Measurements from ENCODE around the gene RIPK4. TPM values are rescaled to one million over a fixed set of nuclear protein-coding genes. Genes with fewer than 3 reads are reported as not detected.
A peak's percentile ranks its signal among the peaks of the same experiment; 100 is the strongest.

The RIPK4 gene
- total RNA-seq, 1 donor from 2014 or later = 15.7 TPM

GRCh38 chr21:41768437-41769042 is 1.7 kb upstream of the RIPK4 start:
- peak overlapping the region; percentile 70 for H3K4me3 Mint-ChIP-seq
- TF ChIP-seq CTCF (IDR thresholded peaks at IDR 0.05; ENCODE audit: unreplicated experiment) = no peak
- no peaks in the 10 kb centered on the region for H3K36me3 Mint-ChIP-seq
- H3K27me3 Mint-ChIP-seq (ENCODE audit: low read depth) = peaks cover 83% of the 10 kb centered on the region
- H3K9me3 Mint-ChIP-seq = no peaks in the 10 kb centered on the region
- peaks cover 50% of the 10 kb centered on the region for H3K4me1 Mint-ChIP-seq
- no peak overlapping the region for H3K27ac Mint-ChIP-seq
- DNase-seq (ENCODE audit: low spot score in 2 of 2, unreplicated experiment in 2 of 2) = no peak

DNA sequence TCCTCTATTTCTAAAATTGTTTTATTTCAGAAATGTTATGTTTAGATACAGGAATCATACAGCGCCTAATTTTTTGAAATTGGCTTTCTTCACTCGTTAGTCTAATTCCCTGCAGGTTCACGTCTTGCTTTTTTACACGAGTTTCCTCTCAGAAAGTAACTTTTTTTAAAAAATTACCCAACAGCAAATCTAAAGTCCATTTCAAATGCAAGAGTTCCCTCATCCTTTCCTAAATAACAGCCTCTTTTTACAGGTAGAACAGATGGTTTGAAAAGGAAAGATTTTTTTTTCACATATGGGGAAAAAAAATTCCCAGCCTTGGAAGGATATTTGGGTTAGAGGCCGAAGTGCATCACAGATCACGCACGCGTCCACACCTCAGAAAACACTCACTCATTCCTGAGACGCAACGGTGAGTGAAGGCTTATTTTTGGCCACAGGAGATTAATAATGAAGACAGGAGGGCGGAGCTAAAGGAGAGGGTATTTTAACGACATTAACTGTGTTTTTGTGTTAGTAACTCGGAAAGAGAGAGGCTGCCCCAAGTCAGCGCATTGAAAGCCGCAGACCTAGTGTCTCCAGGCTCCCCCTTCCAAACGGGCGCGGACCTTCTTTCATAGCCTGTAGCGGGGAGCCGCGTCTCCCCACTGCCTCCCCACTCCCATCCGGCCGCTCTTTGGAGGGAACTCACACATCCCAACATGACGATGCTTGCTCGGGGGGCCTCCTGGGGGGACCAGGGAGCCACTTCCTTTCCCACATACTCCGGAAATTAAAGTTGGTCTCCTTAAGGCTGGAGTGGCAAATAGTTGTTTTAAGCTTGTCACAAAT is 969 bp upstream of the RIPK4 start:
- no peaks in the 10 kb centered on the region for H3K36me3 Mint-ChIP-seq
- H3K4me1 Mint-ChIP-seq = peaks cover 56% of the 10 kb centered on the region
- peak overlapping the region; percentile 83 for H3K27ac Mint-ChIP-seq
- no peak for TF ChIP-seq CTCF (IDR thresholded peaks at IDR 0.05; ENCODE audit: unreplicated experiment)
- H3K27me3 Mint-ChIP-seq (ENCODE audit: low read depth) = peaks cover 89% of the 10 kb centered on the region
- peak overlapping the region; percentile 70 for H3K4me3 Mint-ChIP-seq
- no peak for DNase-seq (ENCODE audit: low spot score in 2 of 2, unreplicated experiment in 2 of 2)
- no peaks in the 10 kb centered on the region for H3K9me3 Mint-ChIP-seq

DNA sequence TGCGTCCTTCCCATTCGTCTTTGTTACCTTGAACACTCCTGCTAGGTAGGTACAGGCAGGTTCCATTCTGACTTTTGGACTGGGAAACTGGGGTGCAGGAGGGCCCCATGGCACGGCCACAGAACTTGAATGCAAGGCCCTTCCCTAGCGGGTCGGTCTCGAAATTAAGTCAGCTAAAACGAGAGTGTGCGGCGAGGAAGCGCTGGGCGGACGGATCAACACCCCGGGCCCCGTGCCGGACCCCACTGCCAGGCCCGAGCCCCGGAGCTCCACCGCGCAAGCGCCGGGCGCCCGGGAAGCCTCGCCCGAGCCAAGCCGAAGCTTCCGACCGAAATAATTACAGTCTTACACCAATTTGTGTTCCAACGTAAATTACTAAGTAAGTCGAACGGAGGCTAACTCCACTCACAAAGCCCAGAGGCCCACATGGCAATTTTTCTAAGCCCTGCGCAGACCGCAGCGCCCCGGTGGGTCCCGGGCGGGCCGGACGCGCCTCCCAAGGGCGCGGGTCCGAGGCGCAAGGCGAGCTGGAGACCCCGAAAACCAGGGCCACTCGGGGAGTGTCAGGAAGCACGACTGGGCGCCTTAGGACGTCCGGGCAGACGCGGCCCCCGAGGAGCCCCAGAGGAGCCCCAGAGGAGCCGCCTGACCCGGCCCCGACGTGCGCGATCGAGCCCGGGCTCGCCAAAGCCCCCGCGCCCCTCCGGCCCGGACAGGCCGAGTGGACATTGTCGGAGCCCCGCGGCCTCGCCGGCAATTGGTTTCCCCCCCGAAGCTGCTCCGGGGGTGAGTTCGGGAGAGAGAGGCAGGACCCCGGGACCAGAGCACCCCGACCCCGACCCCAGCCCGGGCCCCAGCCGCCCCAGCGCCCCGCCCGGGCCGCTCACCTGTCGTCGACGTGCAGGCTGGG is 624 bp downstream of the RIPK4 start:
- DNase-seq (ENCODE audit: low spot score in 2 of 2, unreplicated experiment in 2 of 2) = no peak
- H3K4me1 Mint-ChIP-seq = peaks cover 63% of the 10 kb centered on the region
- H3K4me3 Mint-ChIP-seq = peak overlapping the region; percentile 80
- peak overlapping the region; percentile 76 for H3K27ac Mint-ChIP-seq
- no peaks in the 10 kb centered on the region for H3K9me3 Mint-ChIP-seq
- H3K27me3 Mint-ChIP-seq (ENCODE audit: low read depth) = peaks cover 90% of the 10 kb centered on the region
- no peaks in the 10 kb centered on the region for H3K36me3 Mint-ChIP-seq
- no peak for TF ChIP-seq CTCF (IDR thresholded peaks at IDR 0.05; ENCODE audit: unreplicated experiment)

DNA sequence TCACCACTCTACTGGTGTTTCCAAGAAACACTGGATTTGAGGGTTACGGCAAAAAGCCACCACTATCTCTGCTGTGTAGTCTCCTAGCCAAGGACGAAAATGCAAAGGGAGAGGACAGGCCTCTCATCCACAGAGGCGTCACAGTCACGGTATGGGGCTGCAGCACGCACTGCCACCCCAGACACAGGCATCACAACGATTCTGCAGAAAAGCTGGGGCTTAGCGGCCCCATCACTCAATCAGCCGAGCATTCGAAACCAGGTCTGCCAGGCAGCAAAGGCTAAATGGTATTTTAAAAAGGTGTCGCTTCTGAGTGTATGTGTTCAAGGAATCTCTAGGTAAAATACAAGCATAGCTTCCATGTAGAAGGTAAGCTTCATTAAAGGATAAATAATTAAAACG is 1.4 kb downstream of the RIPK4 start:
- DNase-seq (ENCODE audit: low spot score in 2 of 2, unreplicated experiment in 2 of 2) = no peak
- no peaks in the 10 kb centered on the region for H3K9me3 Mint-ChIP-seq
- no peaks in the 10 kb centered on the region for H3K36me3 Mint-ChIP-seq
- peak overlapping the region; percentile 80 for H3K4me3 Mint-ChIP-seq
- TF ChIP-seq CTCF (IDR thresholded peaks at IDR 0.05; ENCODE audit: unreplicated experiment) = no peak
- H3K27ac Mint-ChIP-seq = peak overlapping the region; percentile 76
- peaks cover 90% of the 10 kb centered on the region for H3K27me3 Mint-ChIP-seq (ENCODE audit: low read depth)
- H3K4me1 Mint-ChIP-seq = peaks cover 70% of the 10 kb centered on the region

- Mint-ChIP-seq H3K4me3 (peak overlapping the region; percentile 80), H3K4me1 (peaks cover 74% of the 10 kb centered on the region), H3K9me3 (no peaks in the 10 kb centered on the region), H3K27me3 (ENCODE audit: low read depth) (peaks cover 90% of the 10 kb centered on the region), H3K27ac (peak overlapping the region; percentile 76), H3K36me3 (no peaks in the 10 kb centered on the region)
- no peak for DNase-seq (ENCODE audit: low spot score in 2 of 2, unreplicated experiment in 2 of 2)
- TF ChIP-seq CTCF (IDR thresholded peaks at IDR 0.05; ENCODE audit: unreplicated experiment) = no peak
Observed at GRCh38 chr21:41764558-41765419, 2.1 kb downstream of the RIPK4 start.
